Fibroblast of lung (primary cell): Measurements from ENCODE around the gene ZBTB17. TPM values are rescaled to one million over a fixed set of nuclear protein-coding genes. Genes with fewer than 3 reads are reported as not detected.
"Not testable (repeated sequence)": the region's sequence is repeated elsewhere in the genome, so short reads cannot be mapped to it uniquely, and the experiment has no call there.

Source experiments
- DNase-seq, 2 donors: peaks; one replicate each; pipeline versions ENCODE4 v3.0.0 to v3.0.0-alpha.2; 2010; ENCODE audit warnings: low read depth in 2 of 2
- H2AFZ ChIP-seq: 2 replicates; pipeline ENCODE4 v1.5.1; 2012; ENCODE audit warnings: low read length, control low read depth, inconsistent platforms
- H3K27ac ChIP-seq: 2 replicates; pipeline ENCODE4 v1.5.1; 2011; ENCODE audit warnings: low read length, control low read depth; ENCODE audit not compliant: insufficient read depth
- H3K27me3 ChIP-seq: 2 replicates; pipeline ENCODE4 v1.5.1; 2011; ENCODE audit warnings: mild to moderate bottlenecking, low read length; ENCODE audit not compliant: control insufficient read depth, insufficient read depth
- H3K36me3 ChIP-seq: 2 replicates; pipeline ENCODE4 v1.5.1; 2011; ENCODE audit warnings: low read length; ENCODE audit not compliant: control insufficient read depth, insufficient read depth
- H3K4me1 ChIP-seq: 2 replicates; pipeline ENCODE4 v1.5.1; 2011; ENCODE audit warnings: low read length; ENCODE audit not compliant: control insufficient read depth, insufficient read depth; ENCODE audit errors: extremely low read depth
- H3K4me2 ChIP-seq: 2 replicates; pipeline ENCODE4 v1.5.1; 2011; ENCODE audit warnings: low read length, control low read depth; ENCODE audit not compliant: insufficient read depth; ENCODE audit errors: extremely low read depth
- H3K4me3 ChIP-seq, 4 experiments: fragments of 200-600 bp in 1 of 4; sonication (generic) in 1 of 4; replicated peaks in 1 of 4; 2 replicates each; pipeline ENCODE4 v1.5.1; 2011 to 2016; ENCODE audit warnings: low read length in 4 of 4, low read depth in 3 of 4, mild to moderate bottlenecking in 3 of 4, control low read depth in 2 of 4, inconsistent platforms in 1 of 4, mixed read lengths in 1 of 4; ENCODE audit not compliant: insufficient read depth in 1 of 4; ENCODE audit errors: control extremely low read depth in 1 of 4
- H3K79me2 ChIP-seq: 2 replicates; pipeline ENCODE4 v1.5.1; 2012; ENCODE audit warnings: mild to moderate bottlenecking, low read length, inconsistent platforms; ENCODE audit not compliant: control insufficient read depth, insufficient read depth
- H3K9ac ChIP-seq: 2 replicates; pipeline ENCODE4 v1.5.1; 2011; ENCODE audit warnings: mild to moderate bottlenecking, low read length, control low read depth; ENCODE audit not compliant: insufficient read depth
- H3K9me3 ChIP-seq: 2 replicates; pipeline ENCODE4 v1.5.1; 2012; ENCODE audit warnings: low read depth, low read length; ENCODE audit not compliant: control insufficient read depth, insufficient read depth
- H4K20me1 ChIP-seq: 2 replicates; pipeline ENCODE4 v1.5.1; 2011; ENCODE audit warnings: low read length; ENCODE audit not compliant: control insufficient read depth, insufficient read depth; ENCODE audit errors: extremely low read depth
- CTCF ChIP-seq, 2 donors: IDR thresholded peaks in 1 of 2; conservative IDR thresholded peaks in 1 of 2; 1 replicate in 1 of 2; 2 replicates in 1 of 2; pipeline ENCODE4 v1.5.1; 2011 to 2012; ENCODE audit warnings: low read length in 2 of 2, control low read depth in 1 of 2, inconsistent platforms in 1 of 2, low read depth in 1 of 2, mild to moderate bottlenecking in 1 of 2
- EZH2 ChIP-seq: IDR thresholded peaks from 2 replicates; pipeline ENCODE4 v1.5.1; 2012; ENCODE audit warnings: low read length, control low read depth, mild to moderate bottlenecking; ENCODE audit errors: missing control alignments
- polyA plus RNA-seq, 2 donors: library from polyadenylated mRNA; depleted of rRNA in 1 of 2; stranded (reverse) in 1 of 2; unstranded in 1 of 2; fragments of >200 nt; gene quantifications; 2 replicates each; pipeline ENCODE4 v1.2.1, GENCODE V29; 2011 to 2012; ENCODE audit warnings: missing spikeins in 1 of 2
- total RNA-seq: library from RNA; depleted of rRNA; stranded (reverse); fragments of >200 nt; gene quantifications from 2 replicates; pipeline ENCODE4 v1.2.1, GENCODE V29; 2014

Gene ZBTB17
- total and polyA plus RNA-seq, 2 donors (not counting 1 experiment from before 2014, with no cell fraction given), result 12.6 to 54.3 TPM

- H3K9me3 ChIP-seq, result no peaks in the 10 kb centered on the region
- no peak overlapping the region for H3K27ac ChIP-seq
- H4K20me1 ChIP-seq, result no peaks in the 10 kb centered on the region
- TF ChIP-seq CTCF (conservative IDR thresholded peaks at IDR 0.05 in 1 of 2, IDR thresholded peaks at IDR 0.05 in 1 of 2; ENCODE audit: low read depth in 1 of 2, low read length in 2 of 2) (no peak), EZH2 (no peak)
- H3K4me3 ChIP-seq, result no peak overlapping the region
- no peak for DNase-seq
- H3K36me3 ChIP-seq, result no peaks in the 10 kb centered on the region
- no peak overlapping the region for H3K4me2 ChIP-seq
- no peaks in the 10 kb centered on the region for H3K79me2 ChIP-seq
- H3K4me1 ChIP-seq, result no peaks in the 10 kb centered on the region
- no peak overlapping the region for H2AFZ ChIP-seq
- H3K27me3 ChIP-seq, result no peaks in the 10 kb centered on the region
- H3K9ac ChIP-seq, result no peak overlapping the region
Measured at GRCh38 chr1:16005597-16005996, 29.7 kb upstream of the ZBTB17 start.

GRCh38 chr1:16001274-16001673 lies 25.4 kb upstream of the ZBTB17 start:
- H3K4me2 ChIP-seq, H3K4me1 ChIP-seq, H2AFZ ChIP-seq, H4K20me1 ChIP-seq, H3K9ac ChIP-seq, H3K27ac ChIP-seq, H3K4me3 ChIP-seq, DNase-seq, H3K9me3 ChIP-seq, H3K79me2 ChIP-seq, H3K27me3 ChIP-seq, H3K36me3 ChIP-seq: not testable (repeated sequence)

- Histone ChIP-seq H3K4me1 (no peaks in the 10 kb centered on the region), H3K9ac (no peak overlapping the region), H3K4me3 (no peak overlapping the region), H3K79me2 (no peaks in the 10 kb centered on the region), H3K27ac (no peak overlapping the region), H3K9me3 (no peaks in the 10 kb centered on the region), H3K4me2 (no peak overlapping the region), H4K20me1 (no peaks in the 10 kb centered on the region), H2AFZ (no peak overlapping the region), H3K27me3 (peaks cover 3% of the 10 kb centered on the region), H3K36me3 (no peaks in the 10 kb centered on the region)
- TF ChIP-seq CTCF (conservative IDR thresholded peaks at IDR 0.05 in 1 of 2, IDR thresholded peaks at IDR 0.05 in 1 of 2; ENCODE audit: low read depth in 1 of 2, low read length in 2 of 2), result no peak
- TF ChIP-seq EZH2, result no peak
- DNase-seq, result no peak
Measured at GRCh38 chr1:15998929-15999328, 23.0 kb upstream of the ZBTB17 start.
